ENCODE results near the gene UMOD. TPM values are rescaled to one million over a fixed set of nuclear protein-coding genes. Genes with fewer than 3 reads are reported as not detected.

The UMOD gene
- total RNA-seq, 1 donor from 2014 or later: not detected

GRCh38 chr16:20336955-20337354, 15.6 kb downstream of the UMOD start:
- H3K27me3 Mint-ChIP-seq (ENCODE audit: unreplicated experiment): peaks cover 1% of the 10 kb centered on the region
- no peak overlapping the region for H3K27ac Mint-ChIP-seq (ENCODE audit: unreplicated experiment)
- H3K9me3 Mint-ChIP-seq (ENCODE audit: unreplicated experiment): peaks cover 2% of the 10 kb centered on the region
- no peak for TF ChIP-seq CTCF (IDR thresholded peaks at IDR 0.05; ENCODE audit: partially characterized antibody, unreplicated experiment)
- peaks cover 2% of the 10 kb centered on the region for H3K4me1 Mint-ChIP-seq (ENCODE audit: low read depth, unreplicated experiment)
- no peak for DNase-seq
- no peak overlapping the region for H3K4me3 Mint-ChIP-seq (ENCODE audit: unreplicated experiment)
- H3K36me3 Mint-ChIP-seq (ENCODE audit: unreplicated experiment): no peaks in the 10 kb centered on the region

- Mint-ChIP-seq H3K27me3 (ENCODE audit: unreplicated experiment) (peaks cover 1% of the 10 kb centered on the region), H3K9me3 (ENCODE audit: unreplicated experiment) (peaks cover 2% of the 10 kb centered on the region), H3K36me3 (ENCODE audit: unreplicated experiment) (no peaks in the 10 kb centered on the region)
Measured at GRCh38 chr16:20334396-20334795, 18.1 kb downstream of the UMOD start.

GRCh38 chr16:20333120-20333519, 19.4 kb downstream of the UMOD start:
- Mint-ChIP-seq H3K4me1 (ENCODE audit: low read depth, unreplicated experiment) (peaks cover 4% of the 10 kb centered on the region), H3K4me3 (ENCODE audit: unreplicated experiment) (no peak overlapping the region), H3K27me3 (ENCODE audit: unreplicated experiment) (peaks cover 1% of the 10 kb centered on the region), H3K36me3 (ENCODE audit: unreplicated experiment) (no peaks in the 10 kb centered on the region), H3K9me3 (ENCODE audit: unreplicated experiment) (peaks cover under 1% of the 10 kb centered on the region), H3K27ac (ENCODE audit: unreplicated experiment) (no peak overlapping the region)
- no peak for TF ChIP-seq CTCF (IDR thresholded peaks at IDR 0.05; ENCODE audit: partially characterized antibody, unreplicated experiment)
- no peak for DNase-seq

More at GRCh38 chr16:20334396-20334795, 18.1 kb downstream of the UMOD start:
- H3K4me3 Mint-ChIP-seq (ENCODE audit: unreplicated experiment): no peak overlapping the region
- no peak for DNase-seq
- TF ChIP-seq CTCF (IDR thresholded peaks at IDR 0.05; ENCODE audit: partially characterized antibody, unreplicated experiment): no peak
- H3K4me1 Mint-ChIP-seq (ENCODE audit: low read depth, unreplicated experiment): peaks cover 6% of the 10 kb centered on the region
- no peak overlapping the region for H3K27ac Mint-ChIP-seq (ENCODE audit: unreplicated experiment)

- H3K27me3 Mint-ChIP-seq (ENCODE audit: unreplicated experiment): peaks cover 1% of the 10 kb centered on the region
- H3K4me1 Mint-ChIP-seq (ENCODE audit: low read depth, unreplicated experiment): peaks cover 4% of the 10 kb centered on the region
- H3K36me3 Mint-ChIP-seq (ENCODE audit: unreplicated experiment): no peaks in the 10 kb centered on the region
- H3K27ac Mint-ChIP-seq (ENCODE audit: unreplicated experiment): no peak overlapping the region
- H3K9me3 Mint-ChIP-seq (ENCODE audit: unreplicated experiment): no peaks in the 10 kb centered on the region
- DNase-seq: no peak
- TF ChIP-seq CTCF (IDR thresholded peaks at IDR 0.05; ENCODE audit: partially characterized antibody, unreplicated experiment): no peak
- H3K4me3 Mint-ChIP-seq (ENCODE audit: unreplicated experiment): no peak overlapping the region
Measured at GRCh38 chr16:20332411-20332810, 20.1 kb downstream of the UMOD start.

GRCh38 chr16:20331635-20332034, 20.9 kb downstream of the UMOD start:
- no peak overlapping the region for H3K4me3 Mint-ChIP-seq (ENCODE audit: unreplicated experiment)
- no peaks in the 10 kb centered on the region for H3K27me3 Mint-ChIP-seq (ENCODE audit: unreplicated experiment)
- TF ChIP-seq CTCF (IDR thresholded peaks at IDR 0.05; ENCODE audit: partially characterized antibody, unreplicated experiment): no peak
- H3K9me3 Mint-ChIP-seq (ENCODE audit: unreplicated experiment): no peaks in the 10 kb centered on the region
- no peak overlapping the region for H3K27ac Mint-ChIP-seq (ENCODE audit: unreplicated experiment)
- no peak for DNase-seq
- H3K36me3 Mint-ChIP-seq (ENCODE audit: unreplicated experiment): no peaks in the 10 kb centered on the region
- peaks cover 4% of the 10 kb centered on the region for H3K4me1 Mint-ChIP-seq (ENCODE audit: low read depth, unreplicated experiment)
